ENCODE data around the gene SETD3.
A peak's percentile ranks its signal among the peaks of the same experiment; 100 is the strongest.

SETD3 gene

DNA sequence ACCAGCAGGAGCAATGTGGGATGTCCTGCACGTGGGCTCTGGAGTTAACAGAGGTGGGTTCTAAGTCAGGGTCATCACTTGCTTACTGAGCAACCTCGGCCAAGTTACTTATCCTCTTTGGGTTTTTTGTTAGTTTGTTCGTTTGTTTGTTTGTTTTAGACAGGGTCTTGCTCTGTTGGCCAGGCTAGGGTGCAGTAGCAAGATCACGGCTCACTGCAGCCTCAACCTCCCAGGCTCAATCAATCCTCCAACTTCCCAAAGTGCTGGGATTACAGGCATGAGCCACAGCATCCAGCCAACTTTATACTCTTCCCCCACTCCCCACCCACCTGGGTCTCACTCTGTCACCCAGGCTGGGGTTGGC lies 78.4 kb downstream of the SETD3 start:
- no peak for TF ChIP-seq CTCF (IDR thresholded peaks at IDR 0.05; ENCODE audit: control insufficient read depth, extremely low read depth, insufficient read depth)
- DNase-seq (ENCODE audit: low read depth): no peak
- H3K4me3 ChIP-seq (ENCODE audit: low read depth, low read length): no peak overlapping the region

DNA sequence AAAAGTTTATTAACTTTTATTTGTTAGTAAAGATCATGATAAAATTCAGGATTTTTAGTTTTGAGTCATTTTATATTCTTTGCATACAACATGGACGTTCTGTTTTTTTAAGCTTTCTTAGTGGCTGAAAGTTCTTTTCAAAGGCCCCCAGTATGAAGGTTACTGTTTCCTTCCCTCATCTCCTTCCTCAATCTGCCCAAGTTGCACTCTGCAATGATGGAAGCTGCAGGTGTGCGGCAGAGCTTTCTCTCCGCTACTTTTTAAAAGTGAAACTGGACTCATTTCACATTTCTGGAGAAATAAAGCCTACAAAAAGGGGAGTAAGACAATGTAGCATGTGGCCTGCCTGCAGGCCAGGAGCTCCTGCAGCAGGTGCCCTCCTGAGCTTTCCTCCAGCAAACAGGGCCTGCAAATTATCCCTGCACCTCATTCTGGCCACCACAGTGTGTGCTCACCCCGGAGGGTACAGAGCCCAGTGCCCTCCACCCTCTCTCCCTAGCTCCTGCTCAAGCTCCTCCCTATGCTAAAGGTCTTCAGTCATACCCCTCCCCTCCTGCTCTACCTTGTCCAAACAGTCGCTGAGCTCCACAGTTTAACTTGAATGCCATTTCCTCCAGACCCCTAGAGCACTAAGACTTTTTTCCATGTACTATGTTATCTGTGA lies 78.9 kb downstream of the SETD3 start:
- no peak for DNase-seq (ENCODE audit: low read depth)
- TF ChIP-seq CTCF (IDR thresholded peaks at IDR 0.05; ENCODE audit: control insufficient read depth, extremely low read depth, insufficient read depth): no peak
- H3K4me3 ChIP-seq (ENCODE audit: low read depth, low read length): no peak overlapping the region

DNA sequence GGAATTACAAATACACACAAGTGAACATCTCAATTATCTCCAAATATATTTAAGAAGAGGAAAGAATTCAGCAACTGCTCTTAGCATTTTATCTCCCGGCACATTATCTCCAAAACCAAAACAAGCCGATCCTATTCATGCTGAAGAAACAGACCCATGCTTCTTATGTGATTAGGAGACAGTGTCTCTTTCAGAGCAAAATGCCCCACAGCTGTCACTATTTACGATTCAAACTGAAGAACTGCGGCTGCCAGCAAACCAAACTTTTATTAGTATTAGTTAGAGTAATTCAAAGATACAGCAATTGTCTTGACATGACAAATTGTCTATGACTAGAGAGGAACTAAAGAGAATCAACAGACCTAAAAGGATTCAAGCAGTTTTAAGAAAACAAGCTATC lies 79.4 kb downstream of the SETD3 start:
- no peak for DNase-seq (ENCODE audit: low read depth)
- H3K4me3 ChIP-seq (ENCODE audit: low read depth, low read length): no peak overlapping the region
- TF ChIP-seq CTCF (IDR thresholded peaks at IDR 0.05; ENCODE audit: control insufficient read depth, extremely low read depth, insufficient read depth): no peak

- no peak for TF ChIP-seq CTCF (IDR thresholded peaks at IDR 0.05; ENCODE audit: control insufficient read depth, extremely low read depth, insufficient read depth)
- no peak for DNase-seq (ENCODE audit: low read depth)
Measured at GRCh38 chr14:99397698-99398097, 83.0 kb downstream of the SETD3 start.

GRCh38 chr14:99395909-99396530 lies 84.6 kb downstream of the SETD3 start:
- DNase-seq (ENCODE audit: low read depth): peak; percentile 59
- TF ChIP-seq CTCF (IDR thresholded peaks at IDR 0.05; ENCODE audit: control insufficient read depth, extremely low read depth, insufficient read depth): no peak
- no peak overlapping the region for H3K4me3 ChIP-seq (ENCODE audit: low read depth, low read length)

More at GRCh38 chr14:99397698-99398097, 83.0 kb downstream of the SETD3 start:
- H3K4me3 ChIP-seq (ENCODE audit: low read depth, low read length): no peak overlapping the region

- no peak for TF ChIP-seq CTCF (IDR thresholded peaks at IDR 0.05; ENCODE audit: control insufficient read depth, extremely low read depth, insufficient read depth)
- DNase-seq (ENCODE audit: low read depth): no peak
- no peak overlapping the region for H3K4me3 ChIP-seq (ENCODE audit: low read depth, low read length)
Measured at GRCh38 chr14:99394602-99395156, 86.0 kb downstream of the SETD3 start.
